Measurements from ENCODE around the gene MAGED2.
"Not testable (repeated sequence)": the region's sequence is repeated elsewhere in the genome, so short reads cannot be mapped to it uniquely, and the experiment has no call there.

MAGED2 gene

GRCh38 chrX:54807524-54808108, at the start of gene MAGED2:
TSS of gene MAGED2 (plus strand) at chrX:54807745. CDS start at chrX:54809332, 1,587 bp downstream.
- Mint-ChIP-seq H3K36me3 (ENCODE audit: low read depth) (peaks cover 10% of the 10 kb centered on the region), H3K9me3 (no peaks in the 10 kb centered on the region), H3K27ac (peak within 1 kb of the TSS; percentile 85), H3K4me3 (peak within 1 kb of the TSS; percentile 93), H3K27me3 (ENCODE audit: low read depth) (peaks cover 22% of the 10 kb centered on the region), H3K4me1 (ENCODE audit: low read depth) (peaks cover 13% of the 10 kb centered on the region)
- no peak for DNase-seq (ENCODE audit: low spot score)

GRCh38 chrX:54758114-54759055, 49.2 kb upstream of the MAGED2 start:
- DNase-seq (ENCODE audit: low spot score): no peak
- Mint-ChIP-seq H3K27me3 (ENCODE audit: low read depth) (peaks cover 2% of the 10 kb centered on the region), H3K36me3 (ENCODE audit: low read depth) (no peaks in the 10 kb centered on the region), H3K4me3 (no peak overlapping the region), H3K27ac (no peak overlapping the region), H3K9me3 (no peaks in the 10 kb centered on the region), H3K4me1 (ENCODE audit: low read depth) (no peaks in the 10 kb centered on the region)

- H3K27ac Mint-ChIP-seq; H3K4me1 Mint-ChIP-seq (ENCODE audit: low read depth); H3K36me3 Mint-ChIP-seq (ENCODE audit: low read depth); H3K27me3 Mint-ChIP-seq (ENCODE audit: low read depth); DNase-seq (ENCODE audit: low spot score); H3K4me3 Mint-ChIP-seq; H3K9me3 Mint-ChIP-seq: not testable (repeated sequence)
Observed at GRCh38 chrX:54774391-54775094, 33.0 kb upstream of the MAGED2 start.

GRCh38 chrX:54776061-54776460, 31.5 kb upstream of the MAGED2 start:
- H3K27me3 Mint-ChIP-seq (ENCODE audit: low read depth): peaks cover 4% of the 10 kb centered on the region

GRCh38 chrX:54776987-54777672, 30.4 kb upstream of the MAGED2 start:
- Mint-ChIP-seq H3K27me3 (ENCODE audit: low read depth) (peaks cover 6% of the 10 kb centered on the region), H3K36me3 (ENCODE audit: low read depth) (no peaks in the 10 kb centered on the region), H3K27ac (no peak overlapping the region), H3K4me3 (no peak overlapping the region), H3K4me1 (ENCODE audit: low read depth) (peaks cover 9% of the 10 kb centered on the region), H3K9me3 (no peaks in the 10 kb centered on the region)
- no peak for DNase-seq (ENCODE audit: low spot score)

More at GRCh38 chrX:54776061-54776460, 31.5 kb upstream of the MAGED2 start:
- H3K27ac Mint-ChIP-seq: no peak overlapping the region
- no peaks in the 10 kb centered on the region for H3K36me3 Mint-ChIP-seq (ENCODE audit: low read depth)
- no peaks in the 10 kb centered on the region for H3K9me3 Mint-ChIP-seq
- no peak for DNase-seq (ENCODE audit: low spot score)
- peaks cover 9% of the 10 kb centered on the region for H3K4me1 Mint-ChIP-seq (ENCODE audit: low read depth)
- no peak overlapping the region for H3K4me3 Mint-ChIP-seq

GRCh38 chrX:54785901-54786300, 21.6 kb upstream of the MAGED2 start:
- H3K36me3 Mint-ChIP-seq (ENCODE audit: low read depth): no peaks in the 10 kb centered on the region

GRCh38 chrX:54786967-54787366, 20.6 kb upstream of the MAGED2 start:
- no peak for DNase-seq (ENCODE audit: low spot score)
- peaks cover 2% of the 10 kb centered on the region for H3K27me3 Mint-ChIP-seq (ENCODE audit: low read depth)
- H3K9me3 Mint-ChIP-seq: no peaks in the 10 kb centered on the region
- H3K4me3 Mint-ChIP-seq: no peak overlapping the region
- no peaks in the 10 kb centered on the region for H3K36me3 Mint-ChIP-seq (ENCODE audit: low read depth)
- no peaks in the 10 kb centered on the region for H3K4me1 Mint-ChIP-seq (ENCODE audit: low read depth)
- H3K27ac Mint-ChIP-seq: no peak overlapping the region

More at GRCh38 chrX:54785901-54786300, 21.6 kb upstream of the MAGED2 start:
- Mint-ChIP-seq H3K4me1 (ENCODE audit: low read depth) (no peaks in the 10 kb centered on the region), H3K27me3 (ENCODE audit: low read depth) (peaks cover 2% of the 10 kb centered on the region), H3K9me3 (no peaks in the 10 kb centered on the region), H3K4me3 (no peak overlapping the region), H3K27ac (no peak overlapping the region)
- no peak for DNase-seq (ENCODE audit: low spot score)

- no peak for DNase-seq (ENCODE audit: low spot score)
- Mint-ChIP-seq H3K36me3 (ENCODE audit: low read depth) (no peaks in the 10 kb centered on the region), H3K9me3 (no peaks in the 10 kb centered on the region), H3K4me1 (ENCODE audit: low read depth) (no peaks in the 10 kb centered on the region), H3K4me3 (no peak overlapping the region), H3K27me3 (ENCODE audit: low read depth) (peaks cover 2% of the 10 kb centered on the region), H3K27ac (no peak overlapping the region)
Observed at GRCh38 chrX:54788446-54788845, 19.1 kb upstream of the MAGED2 start.

GRCh38 chrX:54789405-54789804, 18.1 kb upstream of the MAGED2 start:
- H3K4me3 Mint-ChIP-seq; H3K9me3 Mint-ChIP-seq; H3K36me3 Mint-ChIP-seq (ENCODE audit: low read depth); DNase-seq (ENCODE audit: low spot score); H3K27ac Mint-ChIP-seq; H3K27me3 Mint-ChIP-seq (ENCODE audit: low read depth); H3K4me1 Mint-ChIP-seq (ENCODE audit: low read depth): not testable (repeated sequence)

- Mint-ChIP-seq H3K27me3 (ENCODE audit: low read depth) (peaks cover 5% of the 10 kb centered on the region), H3K36me3 (ENCODE audit: low read depth) (no peaks in the 10 kb centered on the region), H3K4me1 (ENCODE audit: low read depth) (no peaks in the 10 kb centered on the region), H3K27ac (no peak overlapping the region), H3K4me3 (no peak overlapping the region), H3K9me3 (no peaks in the 10 kb centered on the region)
- no peak for DNase-seq (ENCODE audit: low spot score)
Observed at GRCh38 chrX:54794028-54794427, 13.5 kb upstream of the MAGED2 start.

GRCh38 chrX:54794795-54795194, 12.8 kb upstream of the MAGED2 start:
- DNase-seq (ENCODE audit: low spot score): no peak
- Mint-ChIP-seq H3K4me3 (no peak overlapping the region), H3K27ac (no peak overlapping the region), H3K27me3 (ENCODE audit: low read depth) (peaks cover 9% of the 10 kb centered on the region), H3K36me3 (ENCODE audit: low read depth) (no peaks in the 10 kb centered on the region), H3K4me1 (ENCODE audit: low read depth) (no peaks in the 10 kb centered on the region), H3K9me3 (no peaks in the 10 kb centered on the region)

GRCh38 chrX:54798137-54798536, 9.4 kb upstream of the MAGED2 start, which contains the start of gene ITIH6:
TSS of gene ITIH6 (minus strand) at chrX:54798255. CDS start at chrX:54798210, 45 bp downstream.
- DNase-seq (ENCODE audit: low spot score): no peak
- Mint-ChIP-seq H3K27me3 (ENCODE audit: low read depth) (peaks cover 13% of the 10 kb centered on the region), H3K4me3 (no peak within 1 kb of the TSS), H3K9me3 (no peaks in the 10 kb centered on the region), H3K27ac (no peak within 1 kb of the TSS), H3K4me1 (ENCODE audit: low read depth) (no peaks in the 10 kb centered on the region), H3K36me3 (ENCODE audit: low read depth) (no peaks in the 10 kb centered on the region)

- no peak overlapping the region for H3K27ac Mint-ChIP-seq
- DNase-seq (ENCODE audit: low spot score): no peak
- no peaks in the 10 kb centered on the region for H3K4me1 Mint-ChIP-seq (ENCODE audit: low read depth)
- H3K4me3 Mint-ChIP-seq: no peak overlapping the region
- peaks cover 10% of the 10 kb centered on the region for H3K27me3 Mint-ChIP-seq (ENCODE audit: low read depth)
- H3K9me3 Mint-ChIP-seq: no peaks in the 10 kb centered on the region
- H3K36me3 Mint-ChIP-seq (ENCODE audit: low read depth): no peaks in the 10 kb centered on the region
Observed at GRCh38 chrX:54799046-54799445, 8.5 kb upstream of the MAGED2 start.
